Astrocyte (in vitro differentiated cells and primary cell): ENCODE results near the gene OSBPL2. TPM values are rescaled to one million over a fixed set of nuclear protein-coding genes. Genes with fewer than 3 reads are reported as not detected.

Experiments
- DNase-seq: peaks from one replicate; pipeline ENCODE4 v3.0.0-alpha.2; 2010; ENCODE audit warnings: low read depth
- FAIRE-seq: peaks from 2 replicates; lab custom pipeline; 2011; peaks lifted over from hg19 to GRCh38; lab: Jason Lieb, UNC
- H2AFZ ChIP-seq: 2 replicates; pipeline ENCODE4 v1.6.0; 2012; ENCODE audit warnings: low read depth, low read length, inconsistent platforms
- H3K27ac ChIP-seq: 2 replicates; pipeline ENCODE4 v1.5.1; 2011; ENCODE audit warnings: low read depth, low read length, inconsistent platforms
- H3K27me3 ChIP-seq: 2 replicates; pipeline ENCODE4 v1.6.0; 2011; ENCODE audit warnings: low read length, inconsistent platforms; ENCODE audit not compliant: insufficient read depth
- H3K36me3 ChIP-seq: 2 replicates; pipeline ENCODE4 v1.5.1; 2011; ENCODE audit warnings: low read length, inconsistent platforms; ENCODE audit not compliant: insufficient read depth
- H3K4me1 ChIP-seq: 2 replicates; pipeline ENCODE4 v1.5.1; 2011; ENCODE audit warnings: low read length, inconsistent platforms; ENCODE audit not compliant: insufficient read depth
- H3K4me2 ChIP-seq: 2 replicates; pipeline ENCODE4 v1.6.0; 2012; ENCODE audit warnings: low read length, inconsistent platforms
- H3K4me3 ChIP-seq: 2 replicates; pipeline ENCODE4 v1.5.1; 2011; ENCODE audit warnings: low read depth, mild to moderate bottlenecking, low read length, inconsistent platforms; ENCODE audit not compliant: insufficient read depth
- H3K79me2 ChIP-seq: 2 replicates; pipeline ENCODE4 v1.6.0; 2012; ENCODE audit warnings: mild to moderate bottlenecking, low read length, inconsistent platforms; ENCODE audit not compliant: insufficient read depth
- H3K9ac ChIP-seq: 2 replicates; pipeline ENCODE4 v1.6.0; 2012; ENCODE audit warnings: mild to moderate bottlenecking, low read length, inconsistent platforms
- H3K9me3 ChIP-seq: 2 replicates; pipeline ENCODE4 v1.5.1; 2012; ENCODE audit warnings: low read depth, mild to moderate bottlenecking, low read length, inconsistent platforms; ENCODE audit not compliant: insufficient read depth
- H4K20me1 ChIP-seq: 2 replicates; pipeline ENCODE4 v1.6.0; 2012; ENCODE audit warnings: low read length, inconsistent platforms; ENCODE audit not compliant: insufficient read depth
- H3K27ac Mint-ChIP-seq: one replicate; pipeline ENCODE4 v1.8.0; 2021; ENCODE audit warnings: mild to moderate bottlenecking, mixed read lengths; ENCODE audit not compliant: unreplicated experiment
- H3K27me3 Mint-ChIP-seq: one replicate; pipeline ENCODE4 v1.8.0; 2021; ENCODE audit warnings: low read depth, mixed read lengths; ENCODE audit not compliant: unreplicated experiment
- H3K36me3 Mint-ChIP-seq: one replicate; pipeline ENCODE4 v1.8.0; 2021; ENCODE audit warnings: low read depth, mixed read lengths; ENCODE audit not compliant: unreplicated experiment
- H3K4me1 Mint-ChIP-seq: one replicate; pipeline ENCODE4 v1.8.0; 2021; ENCODE audit warnings: low read depth, mixed read lengths; ENCODE audit not compliant: unreplicated experiment
- H3K4me3 Mint-ChIP-seq: one replicate; pipeline ENCODE4 v1.8.0; 2021; ENCODE audit warnings: mild to moderate bottlenecking, moderate library complexity, mixed read lengths; ENCODE audit not compliant: unreplicated experiment
- H3K9me3 Mint-ChIP-seq: one replicate; pipeline ENCODE4 v1.8.0; 2021; ENCODE audit warnings: mild to moderate bottlenecking, mixed read lengths; ENCODE audit not compliant: unreplicated experiment
- EZH2 ChIP-seq: IDR thresholded peaks from 2 replicates; pipeline ENCODE4 v1.6.1; 2012; ENCODE audit warnings: mild to moderate bottlenecking, low read length, inconsistent platforms; ENCODE audit not compliant: insufficient read depth
- total RNA-seq: library from RNA; stranded (reverse); gene quantifications from 2 replicates; pipeline ENCODE4 v1.2.1, GENCODE V29; 2021
- TF ChIP-seq, protein P1 (sequence below): IDR thresholded peaks from 2 replicates; pipeline ENCODE4 v1.5.1; 2011; ENCODE audit warnings: low read depth, mild to moderate bottlenecking, inconsistent platforms, low read length, moderate library complexity; ENCODE audit not compliant: insufficient read depth

OSBPL2 gene
- total RNA-seq, 1 donor from 2014 or later, result 60.3 TPM

DNA sequence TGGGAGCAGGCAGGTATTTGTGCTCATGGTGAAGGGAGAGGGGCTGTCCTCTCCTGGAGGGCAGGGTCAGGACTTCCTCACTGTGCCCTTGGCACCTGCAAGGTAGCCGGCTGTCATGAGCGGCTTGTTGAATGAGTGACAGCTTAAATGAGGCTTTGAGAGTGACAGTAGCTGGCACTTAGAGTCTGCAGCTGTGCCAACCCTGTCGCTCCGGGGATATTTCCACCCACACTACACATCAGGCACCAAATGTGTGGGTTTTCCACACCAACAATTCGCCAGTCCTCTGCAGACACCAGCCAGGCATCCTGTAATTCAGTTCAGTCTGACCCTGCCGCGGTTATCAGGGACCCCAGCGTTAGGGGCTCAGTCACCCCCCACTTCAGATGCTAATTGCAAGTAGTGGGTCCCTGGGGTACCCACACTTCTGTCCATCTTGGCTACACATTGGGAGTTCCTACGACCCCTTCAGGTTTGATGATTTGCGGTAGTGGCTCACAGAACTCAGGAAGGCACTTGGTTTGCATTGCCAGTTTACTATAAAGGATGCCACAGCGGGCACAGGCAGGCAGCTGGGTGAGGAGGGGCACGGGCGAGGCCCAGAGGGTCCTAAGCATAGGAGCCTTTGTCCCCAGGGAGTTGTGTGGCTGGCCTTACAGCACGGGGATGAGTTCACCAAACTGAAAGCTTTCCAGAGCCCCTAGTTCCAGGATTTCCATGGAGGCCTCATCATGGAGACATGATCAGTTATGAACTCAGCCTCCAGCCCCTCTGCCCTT, 46.4 kb upstream of the OSBPL2 start:
- H3K27me3 Mint-ChIP-seq, result no peaks in the 10 kb centered on the region

GRCh38 chr20:62192635-62193034, 45.7 kb upstream of the OSBPL2 start:
- peaks cover 9% of the 10 kb centered on the region for H3K36me3 ChIP-seq
- no peak overlapping the region for H3K4me3 ChIP-seq
- no peak overlapping the region for H2AFZ ChIP-seq
- peaks cover 45% of the 10 kb centered on the region for H3K79me2 ChIP-seq
- FAIRE-seq (no peak), DNase-seq (no peak)
- H3K27ac Mint-ChIP-seq, result no peak overlapping the region
- H3K36me3 Mint-ChIP-seq, result peaks cover 10% of the 10 kb centered on the region
- H3K27me3 Mint-ChIP-seq, result no peaks in the 10 kb centered on the region
- no peak overlapping the region for H3K4me3 Mint-ChIP-seq
- no peaks in the 10 kb centered on the region for H3K9me3 Mint-ChIP-seq
- H3K4me1 Mint-ChIP-seq, result peaks cover 1% of the 10 kb centered on the region
- no peak overlapping the region for H3K9ac ChIP-seq
- no peaks in the 10 kb centered on the region for H3K27me3 ChIP-seq
- no peak overlapping the region for H3K4me2 ChIP-seq
- peaks cover under 1% of the 10 kb centered on the region for H3K4me1 ChIP-seq
- peaks cover 64% of the 10 kb centered on the region for H4K20me1 ChIP-seq
- H3K9me3 ChIP-seq, result no peaks in the 10 kb centered on the region
- no peak for TF ChIP-seq EZH2
- TF ChIP-seq, protein P1, sequence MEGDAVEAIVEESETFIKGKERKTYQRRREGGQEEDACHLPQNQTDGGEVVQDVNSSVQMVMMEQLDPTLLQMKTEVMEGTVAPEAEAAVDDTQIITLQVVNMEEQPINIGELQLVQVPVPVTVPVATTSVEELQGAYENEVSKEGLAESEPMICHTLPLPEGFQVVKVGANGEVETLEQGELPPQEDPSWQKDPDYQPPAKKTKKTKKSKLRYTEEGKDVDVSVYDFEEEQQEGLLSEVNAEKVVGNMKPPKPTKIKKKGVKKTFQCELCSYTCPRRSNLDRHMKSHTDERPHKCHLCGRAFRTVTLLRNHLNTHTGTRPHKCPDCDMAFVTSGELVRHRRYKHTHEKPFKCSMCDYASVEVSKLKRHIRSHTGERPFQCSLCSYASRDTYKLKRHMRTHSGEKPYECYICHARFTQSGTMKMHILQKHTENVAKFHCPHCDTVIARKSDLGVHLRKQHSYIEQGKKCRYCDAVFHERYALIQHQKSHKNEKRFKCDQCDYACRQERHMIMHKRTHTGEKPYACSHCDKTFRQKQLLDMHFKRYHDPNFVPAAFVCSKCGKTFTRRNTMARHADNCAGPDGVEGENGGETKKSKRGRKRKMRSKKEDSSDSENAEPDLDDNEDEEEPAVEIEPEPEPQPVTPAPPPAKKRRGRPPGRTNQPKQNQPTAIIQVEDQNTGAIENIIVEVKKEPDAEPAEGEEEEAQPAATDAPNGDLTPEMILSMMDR, result no peak
- no peak overlapping the region for H3K27ac ChIP-seq

More for the DNA sequence above, 46.4 kb upstream of the OSBPL2 start:
- no peak overlapping the region for H3K27ac Mint-ChIP-seq
- no peak overlapping the region for H3K4me3 Mint-ChIP-seq
- peaks cover 8% of the 10 kb centered on the region for H3K4me1 Mint-ChIP-seq
- no peaks in the 10 kb centered on the region for H3K27me3 ChIP-seq
- H3K27ac ChIP-seq, result no peak overlapping the region
- H3K4me1 ChIP-seq, result peaks cover 4% of the 10 kb centered on the region
- TF ChIP-seq EZH2, result no peak
- TF ChIP-seq, protein P1, result no peak
- no peak for FAIRE-seq
- no peak overlapping the region for H3K4me2 ChIP-seq
- DNase-seq, result no peak
- H3K36me3 ChIP-seq, result peaks cover 9% of the 10 kb centered on the region
- peaks cover 51% of the 10 kb centered on the region for H3K79me2 ChIP-seq
- peaks cover 68% of the 10 kb centered on the region for H4K20me1 ChIP-seq
- no peak overlapping the region for H2AFZ ChIP-seq
- H3K9me3 ChIP-seq, result no peaks in the 10 kb centered on the region
- no peaks in the 10 kb centered on the region for H3K9me3 Mint-ChIP-seq
- H3K36me3 Mint-ChIP-seq, result peaks cover 10% of the 10 kb centered on the region
- H3K9ac ChIP-seq, result no peak overlapping the region
- no peak overlapping the region for H3K4me3 ChIP-seq
